Osteoblast (primary cell): ENCODE measurements around the gene PPP1R13B. TPM values are rescaled to one million over a fixed set of nuclear protein-coding genes. Genes with fewer than 3 reads are reported as not detected.

Experiments used
- DNase-seq: peaks from one replicate; pipeline ENCODE4 v3.0.0; 2011; ENCODE audit warnings: low spot score, mixed read lengths; ENCODE audit not compliant: insufficient read length; ENCODE audit errors: missing footprints
- H2AFZ ChIP-seq: 2 replicates; pipeline ENCODE4 v1.6.0; 2011; ENCODE audit warnings: mild to moderate bottlenecking, low read length
- H3K27ac ChIP-seq: 2 replicates; pipeline ENCODE4 v1.5.1; 2011; ENCODE audit warnings: mild to moderate bottlenecking, low read depth, low read length, moderate library complexity
- H3K27me3 ChIP-seq: 2 replicates; pipeline ENCODE4 v1.6.0; 2012; ENCODE audit warnings: mild to moderate bottlenecking, control low read depth, inconsistent platforms, low read length, moderate library complexity; ENCODE audit not compliant: insufficient read depth
- H3K36me3 ChIP-seq: 2 replicates; pipeline ENCODE4 v1.5.1; 2011; ENCODE audit warnings: mild to moderate bottlenecking, low read length, control low read depth, moderate library complexity; ENCODE audit not compliant: insufficient read depth
- H3K4me1 ChIP-seq: 2 replicates; pipeline ENCODE4 v1.5.1; 2011; ENCODE audit warnings: mild to moderate bottlenecking, low read length, control low read depth, moderate library complexity; ENCODE audit not compliant: insufficient read depth
- H3K4me2 ChIP-seq: 2 replicates; pipeline ENCODE4 v1.6.0; 2011; ENCODE audit warnings: mild to moderate bottlenecking, low read length; ENCODE audit not compliant: insufficient read depth
- H3K4me3 ChIP-seq: fragments of 200-600 bp; sonication (generic); 3 replicates; pipeline ENCODE4 v1.5.1; 2012; ENCODE audit warnings: mild to moderate bottlenecking, low read length, inconsistent platforms; ENCODE audit not compliant: insufficient read depth
- H3K79me2 ChIP-seq: 2 replicates; pipeline ENCODE4 v1.6.0; 2012; ENCODE audit warnings: mild to moderate bottlenecking, low read length, control low read depth, inconsistent platforms; ENCODE audit not compliant: insufficient read depth
- H3K9me3 ChIP-seq: 2 replicates; pipeline ENCODE4 v1.5.1; 2011; ENCODE audit warnings: low read depth, low read length, control low read depth
- H4K20me1 ChIP-seq: 2 replicates; pipeline ENCODE4 v1.6.0; 2012; ENCODE audit warnings: mild to moderate bottlenecking, low read length, control low read depth; ENCODE audit not compliant: insufficient read depth
- CTCF ChIP-seq: IDR thresholded peaks from 2 replicates; pipeline ENCODE4 v1.5.1; 2011; ENCODE audit warnings: mild to moderate bottlenecking, low read depth, low read length, moderate library complexity; ENCODE audit errors: extremely low read depth
- total RNA-seq: library from RNA; depleted of rRNA; stranded (reverse); fragments of >200 nt; gene quantifications from 2 replicates; pipeline ENCODE4 v1.2.3, GENCODE V29; 2012

Gene PPP1R13B
- total RNA-seq, 1 donor = 3.3 TPM

GRCh38 chr14:103733651-103734050, 113.7 kb downstream of the PPP1R13B start:
- Histone ChIP-seq H3K36me3 (peaks cover 29% of the 10 kb centered on the region), H3K4me1 (no peaks in the 10 kb centered on the region), H3K27me3 (no peaks in the 10 kb centered on the region), H4K20me1 (peaks cover 3% of the 10 kb centered on the region), H3K9me3 (no peaks in the 10 kb centered on the region), H3K4me3 (no peak overlapping the region), H3K27ac (no peak overlapping the region), H3K4me2 (no peak overlapping the region), H2AFZ (no peak overlapping the region), H3K79me2 (peaks cover under 1% of the 10 kb centered on the region)
- peak; percentile 41 for DNase-seq
- TF ChIP-seq CTCF = no peak

GRCh38 chr14:103732868-103733620, 114.3 kb downstream of the PPP1R13B start:
- Histone ChIP-seq H4K20me1 (peaks cover 3% of the 10 kb centered on the region), H3K27ac (no peak overlapping the region), H3K36me3 (peaks cover 27% of the 10 kb centered on the region), H3K4me3 (no peak overlapping the region), H3K4me1 (no peaks in the 10 kb centered on the region), H3K4me2 (no peak overlapping the region), H3K27me3 (no peaks in the 10 kb centered on the region), H2AFZ (no peak overlapping the region), H3K9me3 (no peaks in the 10 kb centered on the region), H3K79me2 (peaks cover 6% of the 10 kb centered on the region)
- no peak for TF ChIP-seq CTCF
- DNase-seq = peak; percentile 50

- H4K20me1 ChIP-seq = peaks cover 3% of the 10 kb centered on the region
Measured at GRCh38 chr14:103731916-103732867, 115.2 kb downstream of the PPP1R13B start.

More at GRCh38 chr14:103731916-103732867, 115.2 kb downstream of the PPP1R13B start:
- Histone ChIP-seq H3K27ac (no peak overlapping the region), H3K4me3 (no peak overlapping the region), H3K27me3 (no peaks in the 10 kb centered on the region), H3K9me3 (no peaks in the 10 kb centered on the region), H3K79me2 (peaks cover 14% of the 10 kb centered on the region), H3K36me3 (peaks cover 27% of the 10 kb centered on the region), H3K4me2 (no peak overlapping the region), H2AFZ (no peak overlapping the region), H3K4me1 (no peaks in the 10 kb centered on the region)
- TF ChIP-seq CTCF = no peak
- peak; percentile 69 for DNase-seq
